Kidney (tissue), 14 donors: Measurements from ENCODE around the gene MTG1. TPM values are rescaled to one million over a fixed set of nuclear protein-coding genes. Genes with fewer than 3 reads are reported as not detected.

ENCODE experiments used
- DNase-seq, 5 donors: peaks; one replicate each; pipeline ENCODE4 v3.0.0-alpha.2; 2013 to 2020
- FAIRE-seq: peaks from 2 replicates; lab custom pipeline; 2012; peaks lifted over from hg19 to GRCh38; lab: Jason Lieb, UNC
- H3K27ac ChIP-seq, 2 donors: one replicate each; pipeline ENCODE4 v1.7.0; 2013; ENCODE audit warnings: low read depth in 2 of 2, low read length in 2 of 2, inconsistent platforms in 1 of 2
- H3K27me3 ChIP-seq: one replicate; pipeline ENCODE4 v1.7.1; 2013; ENCODE audit warnings: low read length, inconsistent platforms; ENCODE audit not compliant: control insufficient read depth, insufficient read depth
- H3K36me3 ChIP-seq, 3 donors: one replicate each; pipeline versions ENCODE4 v1.7.0 to v1.7.1; 2013; ENCODE audit warnings: low read length in 3 of 3, control low read depth in 1 of 3, inconsistent platforms in 1 of 3; ENCODE audit not compliant: insufficient read depth in 3 of 3, control insufficient read depth in 2 of 3
- H3K4me1 ChIP-seq, 3 donors: one replicate each; pipeline versions ENCODE4 v1.7.0 to v1.7.1; 2013; ENCODE audit warnings: low read length in 3 of 3, inconsistent platforms in 1 of 3, low read depth in 1 of 3; ENCODE audit not compliant: control insufficient read depth in 2 of 3, insufficient read depth in 2 of 3
- H3K4me3 ChIP-seq, 3 donors: one replicate each; pipeline versions ENCODE4 v1.7.0 to v1.8.1; 2013; ENCODE audit warnings: low read length in 3 of 3, control low read depth in 1 of 3, inconsistent platforms in 1 of 3
- H3K9ac ChIP-seq, 3 donors: one replicate each; pipeline versions ENCODE4 v1.7.0 to v1.7.1; 2013; ENCODE audit warnings: low read length in 3 of 3, control low read depth in 1 of 3, inconsistent platforms in 1 of 3
- H3K9me3 ChIP-seq, 3 donors: one replicate each; pipeline versions ENCODE4 v1.7.0 to v1.7.1; 2013; ENCODE audit warnings: low read length in 3 of 3, control low read depth in 1 of 3, inconsistent platforms in 1 of 3; ENCODE audit not compliant: control insufficient read depth in 2 of 3, insufficient read depth in 1 of 3
- CTCF ChIP-seq: IDR thresholded peaks from 3 replicates; pipeline ENCODE4 v1.5.1; 2012; ENCODE audit warnings: mild to moderate bottlenecking, moderate library complexity, borderline replicate concordance; ENCODE audit not compliant: insufficient read depth; ENCODE audit errors: extremely low read depth
- intact Hi-C: fragments of 100-400 bp; cut with DNase I; formaldehyde crosslinking; loops from one replicate; pipeline ENCODE4 v1.11.1; 2022
- polyA plus RNA-seq: library from polyadenylated mRNA; stranded (reverse); fragments of 350-450 nt; fragmentation: Illumina TruSeq; extraction: RNeasy Lipid Tissue Mini Kit (QIAGEN cat#74804); gene quantifications from one replicate; pipeline ENCODE4 v1.2.3, GENCODE V29; 2014; ENCODE audit warnings: low read depth, low replicate concordance; ENCODE audit not compliant: insufficient read depth
- total RNA-seq: library from RNA; stranded (reverse); fragmentation: NEBNext Ultra II Directional; extraction: Animal tissue kit (Norgen Biotek cat#: 25700); gene quantifications from one replicate; pipeline ENCODE4 v1.2.1, GENCODE V29; 2021
- donor health status: control.
- donor health status: control.
- donor health status: control.
- donor health status: control.
- donor health status: control.
- donor health status: DM: yes; HTN: yes; CAD: no.
- donor health status: Normal renal cell carcinoma (clear cell type).

Gene MTG1
- total and polyA plus RNA-seq, 2 donors from 2014 or later: 51.1 to 68.5 TPM

- Histone ChIP-seq H3K4me1 (peaks cover 0 to 11% (median 0%) of the 10 kb centered on the region in 3 donors), H3K27ac (no peak overlapping the region), H3K9me3 (no peaks in the 10 kb centered on the region), H3K36me3 (peaks cover 0 to 5% (median 0%) of the 10 kb centered on the region in 3 donors), H3K27me3 (no peaks in the 10 kb centered on the region), H3K4me3 (peak overlapping the region in 1 of 3 donors; percentile 70), H3K9ac (no peak overlapping the region)
- no peak for TF ChIP-seq CTCF
- DNase-seq: peak in 1 of 5 donors; percentile 71
- no peak for FAIRE-seq
- intact Hi-C loops: no loop called here
These were observed 16.7 kb upstream of the MTG1 start for GRCh38 chr10:133377025-133377817.

- no peak for TF ChIP-seq CTCF
- H3K9ac ChIP-seq: peak overlapping the region in 2 of 3 donors; percentile 65 to 80
- no peak for DNase-seq
- H3K4me1 ChIP-seq: peaks cover 0 to 10% (median 0%) of the 10 kb centered on the region in 3 donors
- no peaks in the 10 kb centered on the region for H3K27me3 ChIP-seq
- peak overlapping the region; percentile 67 to 83 for H3K27ac ChIP-seq
- peak overlapping the region; percentile 57 to 77 (median 70) for H3K4me3 ChIP-seq
- no peaks in the 10 kb centered on the region for H3K9me3 ChIP-seq
- no peak for FAIRE-seq
- intact Hi-C loops: no loop called here
- H3K36me3 ChIP-seq: peaks cover 0 to 5% (median 0%) of the 10 kb centered on the region in 3 donors
These were observed 16.1 kb upstream of the MTG1 start for GRCh38 chr10:133377818-133378250.

GRCh38 chr10:133378251-133379096 is 15.5 kb upstream of the MTG1 start:
- intact Hi-C loops: no loop called here
- Histone ChIP-seq H3K27ac (peak overlapping the region; percentile 67 to 83), H3K27me3 (no peaks in the 10 kb centered on the region), H3K9ac (peak overlapping the region; percentile 44 to 80 (median 65)), H3K9me3 (no peaks in the 10 kb centered on the region), H3K4me3 (peak overlapping the region; percentile 57 to 77 (median 70)), H3K36me3 (peaks cover 0 to 5% (median 0%) of the 10 kb centered on the region in 3 donors), H3K4me1 (peaks cover 0 to 10% (median 0%) of the 10 kb centered on the region in 3 donors)
- FAIRE-seq: no peak
- DNase-seq: peak; percentile 68 to 94 (median 84)
- no peak for TF ChIP-seq CTCF
